Measurements from ENCODE around the gene MMP25.

MMP25 gene

DNA sequence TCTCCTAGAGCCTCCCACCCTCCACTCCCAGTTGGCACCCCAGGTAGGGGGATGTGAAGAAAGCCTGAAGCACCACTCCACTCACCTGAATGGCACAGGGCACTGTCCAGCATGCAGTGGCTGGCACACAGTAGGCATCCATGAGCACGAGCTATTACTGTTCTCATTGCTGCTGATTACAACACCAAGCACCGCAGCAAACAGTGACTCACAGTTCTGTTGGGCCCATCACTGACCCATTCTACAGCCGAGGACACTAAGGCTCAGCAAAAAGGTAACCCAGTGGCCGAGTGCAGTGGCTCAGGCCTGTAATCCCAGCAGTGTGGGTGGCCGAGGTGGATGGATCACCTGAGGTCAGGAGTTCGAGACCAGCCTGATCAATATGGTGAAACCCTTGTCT is 50.0 kb downstream of the MMP25 start:
- DNase-seq = no peak

- no peak for DNase-seq
Observed at GRCh38 chr16:3097266-3097665, 50.9 kb downstream of the MMP25 start.

DNA sequence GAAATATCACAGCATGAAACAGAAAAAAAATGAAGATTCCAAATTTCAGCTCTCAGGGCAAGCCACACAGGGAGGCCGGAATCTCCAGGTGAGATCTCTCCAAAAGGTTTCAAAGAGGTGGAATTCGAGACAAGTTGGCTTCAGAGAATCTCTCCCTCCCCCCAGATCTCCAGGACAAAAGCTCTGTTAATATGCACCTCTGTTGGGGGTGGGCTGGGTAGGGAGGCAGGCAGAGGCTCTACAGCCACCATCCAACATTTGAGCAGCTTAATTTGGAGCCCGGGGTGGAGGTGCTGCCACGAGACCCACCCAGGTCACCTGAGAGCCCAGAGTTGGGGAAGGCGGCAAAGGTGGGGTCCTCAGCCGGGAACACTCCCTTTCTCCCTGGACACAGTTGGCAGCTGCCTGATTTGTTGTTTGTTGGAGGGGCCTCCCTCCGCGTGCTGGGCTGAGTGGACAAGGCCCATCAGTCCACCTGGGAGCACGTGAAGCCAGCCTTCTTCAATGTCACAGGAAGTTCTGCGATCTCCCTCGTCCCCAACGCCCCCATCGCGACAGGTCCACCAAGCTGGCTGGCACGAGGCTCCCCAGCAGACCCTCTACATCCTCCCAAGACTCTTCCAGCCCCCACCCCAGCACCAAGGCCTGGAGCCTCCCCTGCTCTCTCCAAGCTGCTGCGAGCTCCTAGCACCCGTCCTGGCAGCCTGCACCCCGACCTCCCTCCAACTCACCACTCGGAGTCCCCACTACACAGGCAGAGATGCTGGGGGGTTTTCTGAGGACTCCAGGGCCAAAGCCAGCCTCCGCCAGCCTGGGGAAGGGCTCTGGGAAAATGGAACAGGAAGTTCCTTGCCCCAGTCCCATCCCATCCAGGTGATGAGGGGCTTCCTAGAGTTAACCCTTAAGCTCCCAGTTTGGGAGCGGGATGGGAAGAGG is 52.4 kb downstream of the MMP25 start, which contains the start of gene ZSCAN10:
ZSCAN10 (minus strand) TSS at position 836 of the 936 bp plus-strand sequence. CDS start 6,357 bp downstream, outside the sequence.
- DNase-seq = no peak

DNA sequence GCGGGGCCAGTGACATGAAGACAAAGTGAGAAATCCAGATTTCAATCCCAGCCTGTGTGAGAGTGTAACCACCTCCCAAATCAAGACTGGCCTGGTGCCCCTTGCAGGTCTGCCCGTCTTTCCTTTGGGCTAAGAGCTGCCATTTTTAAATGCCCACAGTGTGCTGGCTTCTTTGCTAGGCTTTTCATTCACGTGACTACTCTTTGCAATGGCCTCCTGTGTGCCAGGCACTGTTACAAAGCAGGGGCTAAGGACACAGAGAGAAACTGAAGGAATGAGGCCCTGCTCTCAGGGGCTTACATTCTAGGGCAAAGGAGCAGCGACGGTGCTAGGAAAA is 53.0 kb downstream of the MMP25 start:
- DNase-seq = no peak

DNA sequence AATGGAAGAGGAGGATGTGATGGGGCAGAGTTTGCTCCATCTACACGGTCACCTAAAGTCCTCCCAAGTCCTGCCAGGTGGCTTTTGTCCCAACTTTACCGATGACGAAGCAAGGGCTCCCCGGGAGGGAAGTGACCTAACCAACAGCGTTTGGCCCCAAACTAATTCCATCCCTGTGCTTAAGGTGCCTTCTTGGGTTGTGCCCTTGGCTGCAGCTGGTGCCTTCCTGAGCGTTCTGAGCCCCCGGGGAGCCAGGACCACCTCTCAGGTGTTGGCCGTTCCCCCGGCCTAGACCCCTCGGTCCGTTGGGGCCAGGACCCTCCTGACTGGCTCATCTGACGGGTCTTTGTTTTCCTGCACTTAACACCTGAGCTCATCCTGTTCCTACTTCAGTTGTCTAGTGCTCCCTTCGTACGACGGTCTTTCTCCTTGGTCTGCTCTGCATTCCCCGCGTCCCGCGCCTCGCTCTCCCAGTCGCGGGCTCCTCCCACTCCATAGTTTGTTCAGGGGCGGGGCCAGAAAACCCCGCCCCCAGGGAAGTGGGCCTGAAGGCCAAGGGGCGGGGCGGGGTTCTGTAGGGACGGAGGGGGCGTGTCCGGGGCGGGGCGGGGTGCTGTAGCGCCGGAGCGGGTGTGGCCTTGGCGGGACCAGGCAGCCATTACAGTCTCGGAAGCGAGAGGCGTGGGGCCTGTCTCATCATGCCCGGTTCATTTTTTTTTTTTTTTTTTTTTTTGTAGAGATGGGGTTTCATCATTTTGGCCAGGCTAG is 53.6 kb downstream of the MMP25 start:
- peak; percentile 88 for DNase-seq

GRCh38 chr16:3101018-3101840 is 54.9 kb downstream of the MMP25 start:
- peak; percentile 31 for DNase-seq

DNA sequence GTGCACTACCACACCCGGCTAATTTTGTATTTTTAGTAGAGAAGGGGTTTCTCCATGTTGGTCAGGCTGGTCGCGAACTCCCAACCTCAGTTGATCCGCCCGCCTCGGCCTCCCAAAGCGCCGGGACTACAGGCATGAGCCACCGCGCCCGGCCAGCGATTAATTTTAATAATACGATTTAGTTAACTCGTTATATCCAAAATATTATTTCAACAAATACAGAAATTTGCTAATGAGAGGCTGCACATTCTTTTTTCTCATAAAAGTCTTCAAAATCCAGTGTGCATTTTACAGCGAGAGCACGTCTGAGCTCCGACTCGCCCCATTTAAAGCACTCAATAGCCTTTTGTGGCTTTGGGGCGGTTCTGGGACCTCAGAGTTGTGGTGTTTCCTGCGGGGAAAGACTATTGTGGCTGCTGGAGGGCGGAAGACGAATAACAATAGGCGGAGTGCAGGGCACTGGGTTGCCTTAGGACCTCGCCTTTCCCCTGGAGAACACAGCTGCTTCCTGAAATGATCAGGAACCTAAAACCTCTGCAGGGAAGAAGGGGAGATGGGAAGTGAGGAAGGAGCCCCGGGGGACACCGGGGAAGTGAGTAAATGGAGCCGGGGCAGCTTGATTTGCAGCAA is 55.6 kb downstream of the MMP25 start:
- DNase-seq = no peak

DNA sequence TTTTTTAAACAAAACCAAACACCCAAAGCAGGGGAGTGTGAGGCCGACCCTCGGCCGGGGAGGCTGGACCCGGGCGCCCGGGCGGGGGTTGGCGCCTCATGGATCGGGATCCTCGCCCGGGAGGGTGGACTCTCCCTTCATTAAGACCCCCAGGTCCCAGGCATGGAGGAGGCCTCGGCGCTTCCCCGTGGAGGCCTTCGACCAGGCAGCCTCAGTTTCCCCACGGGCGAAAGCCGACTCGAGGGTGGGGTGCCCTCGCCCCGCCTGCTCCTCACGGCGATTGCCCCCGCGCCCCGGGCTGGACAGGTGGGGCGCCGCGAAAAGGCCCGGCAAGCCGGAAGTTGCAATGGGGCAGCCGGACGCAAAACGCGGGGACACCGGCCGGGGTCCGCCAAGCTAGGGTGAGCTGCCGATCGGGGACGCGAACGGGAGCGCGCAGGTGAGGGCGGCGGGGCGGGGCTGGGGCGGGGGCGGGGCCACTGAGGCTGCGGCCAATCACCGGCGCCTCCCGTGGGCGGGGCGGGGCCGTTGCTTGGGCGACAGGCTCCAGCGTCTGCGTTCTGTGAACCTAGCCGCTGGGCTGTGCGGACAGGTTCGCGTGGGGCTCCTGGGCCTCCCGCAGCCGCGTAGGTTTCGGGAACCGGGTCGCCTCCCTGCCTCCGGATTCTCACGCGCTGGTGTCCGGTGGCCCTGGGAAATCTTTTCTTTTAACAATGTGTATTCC is 60.0 kb downstream of the MMP25 start:
- peak; percentile 88 for DNase-seq

Data from activated CD4-positive, alpha-beta T cell treated with anti-CD3 and anti-CD28 coated beads, Interleukin-2, amount 50 U/mL, for 1 hour (primary cell).